ENCODE measurements around the gene RDX.

DNA sequence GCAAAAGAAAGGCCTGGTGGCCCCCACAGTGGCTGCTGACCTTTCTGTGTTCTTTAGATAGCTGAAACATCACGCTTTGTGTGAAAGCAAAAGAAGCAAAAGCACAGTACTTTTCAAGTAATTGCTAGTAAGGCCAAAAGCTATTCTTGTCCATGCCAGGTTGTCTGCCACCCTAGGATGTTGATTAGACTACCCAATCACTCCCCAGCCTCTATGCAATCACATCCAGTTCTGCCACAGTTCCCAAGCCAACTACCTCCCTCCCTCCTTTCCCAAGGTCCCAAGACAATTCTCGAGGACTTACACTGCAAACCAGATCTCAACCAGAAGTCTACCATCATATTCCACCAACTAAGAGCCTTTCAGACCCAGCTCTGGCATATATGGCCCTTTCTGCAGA lies 46.2 kb downstream of the RDX start:
- no peak for TF ChIP-seq EZH2phosphoT487 (conservative IDR thresholded peaks at IDR 0.05; ENCODE audit: low read length)
- TF ChIP-seq, protein P1, sequence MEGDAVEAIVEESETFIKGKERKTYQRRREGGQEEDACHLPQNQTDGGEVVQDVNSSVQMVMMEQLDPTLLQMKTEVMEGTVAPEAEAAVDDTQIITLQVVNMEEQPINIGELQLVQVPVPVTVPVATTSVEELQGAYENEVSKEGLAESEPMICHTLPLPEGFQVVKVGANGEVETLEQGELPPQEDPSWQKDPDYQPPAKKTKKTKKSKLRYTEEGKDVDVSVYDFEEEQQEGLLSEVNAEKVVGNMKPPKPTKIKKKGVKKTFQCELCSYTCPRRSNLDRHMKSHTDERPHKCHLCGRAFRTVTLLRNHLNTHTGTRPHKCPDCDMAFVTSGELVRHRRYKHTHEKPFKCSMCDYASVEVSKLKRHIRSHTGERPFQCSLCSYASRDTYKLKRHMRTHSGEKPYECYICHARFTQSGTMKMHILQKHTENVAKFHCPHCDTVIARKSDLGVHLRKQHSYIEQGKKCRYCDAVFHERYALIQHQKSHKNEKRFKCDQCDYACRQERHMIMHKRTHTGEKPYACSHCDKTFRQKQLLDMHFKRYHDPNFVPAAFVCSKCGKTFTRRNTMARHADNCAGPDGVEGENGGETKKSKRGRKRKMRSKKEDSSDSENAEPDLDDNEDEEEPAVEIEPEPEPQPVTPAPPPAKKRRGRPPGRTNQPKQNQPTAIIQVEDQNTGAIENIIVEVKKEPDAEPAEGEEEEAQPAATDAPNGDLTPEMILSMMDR (IDR thresholded peaks at IDR 0.05; ENCODE audit: insufficient read depth, low read length, poor library complexity, severe bottlenecking), result no peak

Measured in SU-DHL-6 (cell line).